HEK293 (cell line): ENCODE results near the gene TAOK3.

ENCODE experiments used
- CTCF ChIA-PET: fragments of 350-600 bp; formaldehyde crosslinking; extraction: SDS; loops from one replicate; lab custom pipeline; 2021; ENCODE audit warnings: antibody characterized with exemption; lab: Yijun Ruan, JAX
- POLR2A ChIA-PET: fragments of 300-600 bp; formaldehyde crosslinking; extraction: SDS; loops from one replicate; lab custom pipeline; 2020; ENCODE audit warnings: antibody characterized with exemption, inconsistent platforms; lab: Yijun Ruan, JAX
- H3K27ac ChIP-seq: fragments of 200-500 bp; sonication (Bioruptor generic); 2 replicates; pipeline ENCODE4 v1.5.1; 2014; ENCODE audit warnings: low read depth, low read length, control low read depth, inconsistent platforms; ENCODE audit errors: extremely low read depth
- H3K36me3 ChIP-seq, 2 experiments: fragments of 200-500 bp in 1 of 2; sonication (Bioruptor generic) in 1 of 2; 1 replicate in 1 of 2; 2 replicates in 1 of 2; pipeline ENCODE4 v1.5.1; 2014 to 2017; ENCODE audit warnings: inconsistent platforms in 2 of 2, low read length in 2 of 2; ENCODE audit not compliant: control insufficient read depth in 2 of 2, insufficient read depth in 1 of 2
- H3K4me1 ChIP-seq: fragments of 200-500 bp; sonication (Bioruptor generic); 2 replicates; pipeline ENCODE4 v1.5.1; 2014; ENCODE audit warnings: mild to moderate bottlenecking, low read length, inconsistent platforms; ENCODE audit not compliant: control insufficient read depth, insufficient read depth
- H3K4me3 ChIP-seq: 2 replicates; pipeline ENCODE4 v1.5.1; 2011; ENCODE audit warnings: low read depth, mild to moderate bottlenecking, control low read depth, low read length, moderate library complexity
- H3K9me3 ChIP-seq: fragments of 200-500 bp; sonication (Bioruptor generic); 2 replicates; pipeline ENCODE4 v1.5.1; 2014; ENCODE audit warnings: low read depth, low read length, inconsistent platforms; ENCODE audit not compliant: control insufficient read depth, insufficient read depth
- GLIS1 ChIP-seq: fragments of 450-650 bp; formaldehyde crosslinking; IDR thresholded peaks from 2 replicates; pipeline ENCODE4 v1.5.1; 2016; ENCODE audit warnings: missing biosample characterization, missing genetic modification characterization
- RBAK ChIP-seq: fragments of 450-650 bp; formaldehyde crosslinking; IDR thresholded peaks from 2 replicates; pipeline ENCODE4 v1.5.1; 2016; ENCODE audit warnings: missing biosample characterization, missing genetic modification characterization
- ZFHX2 ChIP-seq: fragments of 450-650 bp; formaldehyde crosslinking; conservative IDR thresholded peaks from 2 replicates; pipeline ENCODE4 v1.5.1; 2016; ENCODE audit warnings: missing biosample characterization, missing genetic modification characterization
- ZNF140 ChIP-seq: fragments of 450-650 bp; formaldehyde crosslinking; IDR thresholded peaks from 2 replicates; pipeline ENCODE4 v1.5.1; 2016; ENCODE audit warnings: missing biosample characterization, missing genetic modification characterization
- ZNF155 ChIP-seq: fragments of 450-650 bp; formaldehyde crosslinking; IDR thresholded peaks from 2 replicates; pipeline ENCODE4 v1.5.1; 2016; ENCODE audit warnings: missing biosample characterization, missing genetic modification characterization
- ZNF202 ChIP-seq: fragments of 450-650 bp; formaldehyde crosslinking; IDR thresholded peaks from 2 replicates; pipeline ENCODE4 v1.5.1; 2016; ENCODE audit warnings: missing biosample characterization, missing genetic modification characterization, borderline replicate concordance
- ZNF311 ChIP-seq: fragments of 450-650 bp; formaldehyde crosslinking; IDR thresholded peaks from 2 replicates; pipeline ENCODE4 v1.5.1; 2017; ENCODE audit warnings: missing biosample characterization, missing genetic modification characterization, borderline replicate concordance
- ZNF394 ChIP-seq: fragments of 450-650 bp; formaldehyde crosslinking; IDR thresholded peaks from 2 replicates; pipeline ENCODE4 v1.5.1; 2016; ENCODE audit warnings: missing biosample characterization, missing genetic modification characterization, mild to moderate bottlenecking, moderate library complexity, borderline replicate concordance
- ZNF473 ChIP-seq: fragments of 450-650 bp; formaldehyde crosslinking; IDR thresholded peaks from 2 replicates; pipeline ENCODE4 v1.5.1; 2017; ENCODE audit warnings: missing biosample characterization, missing genetic modification characterization
- ZNF514 ChIP-seq: fragments of 450-650 bp; formaldehyde crosslinking; IDR thresholded peaks from 2 replicates; pipeline ENCODE4 v1.5.1; 2016; ENCODE audit warnings: missing biosample characterization, missing genetic modification characterization
- ZNF624 ChIP-seq: fragments of 450-650 bp; formaldehyde crosslinking; IDR thresholded peaks from 2 replicates; pipeline ENCODE4 v1.5.1; 2017; ENCODE audit warnings: missing biosample characterization, missing genetic modification characterization
- ZNF660 ChIP-seq: fragments of 450-650 bp; IDR thresholded peaks from 2 replicates; pipeline ENCODE4 v1.5.1; 2018; ENCODE audit warnings: missing biosample characterization, mild to moderate bottlenecking, missing genetic modification characterization
- ZNF664 ChIP-seq: fragments of 450-650 bp; formaldehyde crosslinking; IDR thresholded peaks from 2 replicates; pipeline ENCODE4 v1.5.1; 2016; ENCODE audit warnings: missing biosample characterization, missing genetic modification characterization
- ZNF785 ChIP-seq: fragments of 450-650 bp; formaldehyde crosslinking; IDR thresholded peaks from 2 replicates; pipeline ENCODE4 v1.5.1; 2016; ENCODE audit warnings: missing biosample characterization, missing genetic modification characterization
- ZNF792 ChIP-seq: fragments of 450-650 bp; formaldehyde crosslinking; IDR thresholded peaks from 2 replicates; pipeline ENCODE4 v1.5.1; 2016; ENCODE audit warnings: missing biosample characterization, missing genetic modification characterization
- ZSCAN16 ChIP-seq: fragments of 450-650 bp; formaldehyde crosslinking; IDR thresholded peaks from 2 replicates; pipeline ENCODE4 v1.5.1; 2016; ENCODE audit warnings: missing biosample characterization, missing genetic modification characterization
- TF ChIP-seq, protein P1 (sequence below): fragments of 450-650 bp; formaldehyde crosslinking; IDR thresholded peaks from 2 replicates; pipeline ENCODE4 v1.5.1; 2016; ENCODE audit warnings: missing biosample characterization, missing genetic modification characterization
- TF ChIP-seq, protein P2 (sequence below): fragments of 450-650 bp; formaldehyde crosslinking; IDR thresholded peaks from 2 replicates; pipeline ENCODE4 v1.5.1; 2016; ENCODE audit warnings: missing biosample characterization, missing genetic modification characterization
- TF ChIP-seq, protein P3 (sequence below): fragments of 450-650 bp; formaldehyde crosslinking; IDR thresholded peaks from 2 replicates; pipeline ENCODE4 v1.5.1; 2017; ENCODE audit warnings: missing biosample characterization, missing genetic modification characterization
- TF ChIP-seq, protein P4 (sequence below): fragments of 450-650 bp; formaldehyde crosslinking; IDR thresholded peaks from 2 replicates; pipeline ENCODE4 v1.5.1; 2016; ENCODE audit warnings: missing biosample characterization, missing genetic modification characterization
- TF ChIP-seq, protein P5 (sequence below): fragments of 450-650 bp; formaldehyde crosslinking; IDR thresholded peaks from 2 replicates; pipeline ENCODE4 v1.5.1; 2016; ENCODE audit warnings: missing biosample characterization, missing genetic modification characterization

The TAOK3 gene

DNA sequence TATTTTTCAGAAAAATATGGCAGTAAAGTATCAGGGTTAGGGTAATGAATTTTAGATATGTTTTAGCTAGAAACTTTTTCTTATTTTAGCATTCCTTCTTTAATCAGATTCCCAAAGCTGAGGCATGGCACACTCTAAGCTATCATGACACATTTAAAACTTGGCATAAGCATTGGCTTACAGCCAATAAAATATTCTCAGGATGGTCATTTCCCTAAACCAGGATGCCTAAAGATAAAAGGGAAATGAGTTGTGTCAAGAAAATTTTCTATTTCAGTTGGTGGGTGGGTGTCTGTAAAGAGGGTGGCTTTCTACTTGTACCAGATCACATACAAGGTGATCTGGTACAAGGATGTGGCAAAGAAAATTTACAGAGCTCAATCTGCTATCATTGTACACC, 189.0 kb downstream of the TAOK3 start:
- CTCF ChIA-PET, result interaction anchor here (0.6 to 6.8 kb wide), 13 partner anchors 11 to 595 kb away, joined by 3 to 125 read pairs (median 3); partner anchors contain the start of gene SUDS3
- TF ChIP-seq ZNF624, result no peak
- no peak for TF ChIP-seq GLIS1 (tag by site-specific recombination)
- TF ChIP-seq, protein P1, sequence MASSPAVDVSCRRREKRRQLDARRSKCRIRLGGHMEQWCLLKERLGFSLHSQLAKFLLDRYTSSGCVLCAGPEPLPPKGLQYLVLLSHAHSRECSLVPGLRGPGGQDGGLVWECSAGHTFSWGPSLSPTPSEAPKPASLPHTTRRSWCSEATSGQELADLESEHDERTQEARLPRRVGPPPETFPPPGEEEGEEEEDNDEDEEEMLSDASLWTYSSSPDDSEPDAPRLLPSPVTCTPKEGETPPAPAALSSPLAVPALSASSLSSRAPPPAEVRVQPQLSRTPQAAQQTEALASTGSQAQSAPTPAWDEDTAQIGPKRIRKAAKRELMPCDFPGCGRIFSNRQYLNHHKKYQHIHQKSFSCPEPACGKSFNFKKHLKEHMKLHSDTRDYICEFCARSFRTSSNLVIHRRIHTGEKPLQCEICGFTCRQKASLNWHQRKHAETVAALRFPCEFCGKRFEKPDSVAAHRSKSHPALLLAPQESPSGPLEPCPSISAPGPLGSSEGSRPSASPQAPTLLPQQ (tag by site-specific recombination), result 0 out of 2 replicates have a peak, but pooled peaks have one; percentile 32
- no peak for TF ChIP-seq ZNF660 (tag by site-specific recombination)
- TF ChIP-seq, all 188 proteins: peak for 1

DNA sequence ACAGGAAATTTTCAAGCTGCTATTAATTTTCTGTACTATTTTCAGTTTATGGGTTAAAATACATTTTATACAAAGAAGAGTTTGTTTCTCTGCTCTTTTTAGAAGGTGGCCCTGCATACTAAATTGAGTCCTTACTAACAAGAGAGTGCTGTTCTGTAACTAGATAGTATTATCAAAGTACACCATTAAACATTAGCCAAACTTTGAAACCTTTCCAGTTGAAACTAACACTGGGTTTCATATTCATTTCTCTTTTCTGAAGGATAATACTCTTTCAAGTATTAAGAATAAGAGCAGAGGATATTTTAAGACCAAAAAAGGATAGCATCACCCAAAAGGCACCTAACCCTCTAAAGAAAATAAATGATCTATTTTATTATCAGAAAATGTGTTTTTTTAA, 189.6 kb downstream of the TAOK3 start:
- Histone ChIP-seq H3K9me3 (no peaks in the 10 kb centered on the region), H3K27ac (no peak overlapping the region), H3K36me3 (peaks cover 0 to 7% of the 10 kb centered on the region in 2 experiments; a peak in 1 of 3 replicates), H3K4me1 (no peaks in the 10 kb centered on the region), H3K4me3 (no peak overlapping the region)
- CTCF ChIA-PET, result interaction anchor here (0.7 to 6.8 kb wide), 15 partner anchors 10 to 580 kb away, joined by 3 to 125 read pairs (median 6); partner anchors contain the start of genes SUDS3 and TAOK3
- POLR2A ChIA-PET, result interaction anchor here (0.6 kb wide), 1 partner anchor 86 kb away, joined by 10 read pairs; no protein-coding TSS in a partner anchor
- TF ChIP-seq, protein P2, sequence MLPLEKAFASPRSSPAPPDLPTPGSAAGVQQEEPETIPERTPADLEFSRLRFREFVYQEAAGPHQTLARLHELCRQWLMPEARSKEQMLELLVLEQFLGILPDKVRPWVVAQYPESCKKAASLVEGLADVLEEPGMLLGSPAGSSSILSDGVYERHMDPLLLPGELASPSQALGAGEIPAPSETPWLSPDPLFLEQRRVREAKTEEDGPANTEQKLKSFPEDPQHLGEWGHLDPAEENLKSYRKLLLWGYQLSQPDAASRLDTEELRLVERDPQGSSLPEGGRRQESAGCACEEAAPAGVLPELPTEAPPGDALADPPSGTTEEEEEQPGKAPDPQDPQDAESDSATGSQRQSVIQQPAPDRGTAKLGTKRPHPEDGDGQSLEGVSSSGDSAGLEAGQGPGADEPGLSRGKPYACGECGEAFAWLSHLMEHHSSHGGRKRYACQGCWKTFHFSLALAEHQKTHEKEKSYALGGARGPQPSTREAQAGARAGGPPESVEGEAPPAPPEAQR (tag by site-specific recombination), result no peak

More for the DNA sequence above, 189.0 kb downstream of the TAOK3 start:
- Histone ChIP-seq H3K4me1 (no peaks in the 10 kb centered on the region), H3K9me3 (no peaks in the 10 kb centered on the region), H3K4me3 (no peak overlapping the region), H3K27ac (no peak overlapping the region), H3K36me3 (peaks cover 0 to 7% of the 10 kb centered on the region in 2 experiments; a peak in 1 of 3 replicates)
- POLR2A ChIA-PET, result interaction anchor here (1.6 kb wide), 1 partner anchor 192 kb away, joined by 8 read pairs; the partner anchor contains the start of gene SUDS3

DNA sequence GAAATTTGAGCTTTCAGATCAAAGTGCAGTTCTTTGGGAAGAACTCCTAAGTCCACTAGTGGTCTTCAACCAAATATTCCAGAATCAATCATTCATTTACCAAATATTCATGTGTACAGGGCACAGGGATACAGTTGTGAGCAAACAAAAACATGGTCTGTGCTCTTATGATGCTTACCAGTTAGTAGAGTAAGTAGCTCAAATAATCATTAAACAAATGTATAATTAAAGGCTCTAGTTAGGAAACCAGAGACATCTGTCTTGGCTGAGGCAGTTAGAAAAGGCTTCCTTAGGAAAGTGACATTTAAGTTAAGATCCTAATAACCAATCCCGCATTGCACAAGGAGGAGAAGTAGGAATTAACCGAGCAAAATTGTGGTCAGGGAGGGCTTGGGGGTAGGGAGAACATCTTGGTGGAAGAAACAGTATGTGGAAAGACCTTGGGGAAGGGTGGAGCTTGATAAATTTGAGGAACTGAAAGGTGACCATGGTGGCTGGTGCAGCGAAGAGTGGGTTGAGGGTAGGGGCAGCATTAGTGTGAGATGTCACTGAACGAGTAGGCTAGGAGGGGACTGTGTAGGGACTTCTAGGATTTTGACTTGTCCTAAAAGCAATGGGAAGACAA, 196.8 kb downstream of the TAOK3 start:
- Histone ChIP-seq H3K4me3 (no peak overlapping the region), H3K36me3 (peaks cover 0 to 39% of the 10 kb centered on the region in 2 experiments; a peak in 2 of 3 replicates), H3K4me1 (no peaks in the 10 kb centered on the region), H3K27ac (no peak overlapping the region), H3K9me3 (no peaks in the 10 kb centered on the region)
- POLR2A ChIA-PET, result no interaction called here
- CTCF ChIA-PET, result interaction anchor here (0.6 to 4.5 kb wide), 4 partner anchors 10 to 1951 kb away, joined by 3 to 36 read pairs (median 6); partner anchors contain the start of gene SUDS3
- TF ChIP-seq ZNF514 (tag by site-specific recombination) (no peak), RBAK (tag by site-specific recombination) (no peak), ZNF140 (tag by site-specific recombination) (no peak), ZNF155 (tag by site-specific recombination) (no peak), ZNF664 (tag by site-specific recombination) (no peak), ZNF202 (tag by site-specific recombination) (no peak), ZNF473 (no peak), ZSCAN16 (no peak), ZNF785 (tag by site-specific recombination) (no peak), ZNF311 (no peak), ZFHX2 (no peak), ZNF792 (tag by site-specific recombination) (no peak), ZNF394 (tag by site-specific recombination) (no peak)
- TF ChIP-seq, protein P3, sequence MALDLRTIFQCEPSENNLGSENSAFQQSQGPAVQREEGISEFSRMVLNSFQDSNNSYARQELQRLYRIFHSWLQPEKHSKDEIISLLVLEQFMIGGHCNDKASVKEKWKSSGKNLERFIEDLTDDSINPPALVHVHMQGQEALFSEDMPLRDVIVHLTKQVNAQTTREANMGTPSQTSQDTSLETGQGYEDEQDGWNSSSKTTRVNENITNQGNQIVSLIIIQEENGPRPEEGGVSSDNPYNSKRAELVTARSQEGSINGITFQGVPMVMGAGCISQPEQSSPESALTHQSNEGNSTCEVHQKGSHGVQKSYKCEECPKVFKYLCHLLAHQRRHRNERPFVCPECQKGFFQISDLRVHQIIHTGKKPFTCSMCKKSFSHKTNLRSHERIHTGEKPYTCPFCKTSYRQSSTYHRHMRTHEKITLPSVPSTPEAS (tag by site-specific recombination), result no peak
- TF ChIP-seq, protein P4, sequence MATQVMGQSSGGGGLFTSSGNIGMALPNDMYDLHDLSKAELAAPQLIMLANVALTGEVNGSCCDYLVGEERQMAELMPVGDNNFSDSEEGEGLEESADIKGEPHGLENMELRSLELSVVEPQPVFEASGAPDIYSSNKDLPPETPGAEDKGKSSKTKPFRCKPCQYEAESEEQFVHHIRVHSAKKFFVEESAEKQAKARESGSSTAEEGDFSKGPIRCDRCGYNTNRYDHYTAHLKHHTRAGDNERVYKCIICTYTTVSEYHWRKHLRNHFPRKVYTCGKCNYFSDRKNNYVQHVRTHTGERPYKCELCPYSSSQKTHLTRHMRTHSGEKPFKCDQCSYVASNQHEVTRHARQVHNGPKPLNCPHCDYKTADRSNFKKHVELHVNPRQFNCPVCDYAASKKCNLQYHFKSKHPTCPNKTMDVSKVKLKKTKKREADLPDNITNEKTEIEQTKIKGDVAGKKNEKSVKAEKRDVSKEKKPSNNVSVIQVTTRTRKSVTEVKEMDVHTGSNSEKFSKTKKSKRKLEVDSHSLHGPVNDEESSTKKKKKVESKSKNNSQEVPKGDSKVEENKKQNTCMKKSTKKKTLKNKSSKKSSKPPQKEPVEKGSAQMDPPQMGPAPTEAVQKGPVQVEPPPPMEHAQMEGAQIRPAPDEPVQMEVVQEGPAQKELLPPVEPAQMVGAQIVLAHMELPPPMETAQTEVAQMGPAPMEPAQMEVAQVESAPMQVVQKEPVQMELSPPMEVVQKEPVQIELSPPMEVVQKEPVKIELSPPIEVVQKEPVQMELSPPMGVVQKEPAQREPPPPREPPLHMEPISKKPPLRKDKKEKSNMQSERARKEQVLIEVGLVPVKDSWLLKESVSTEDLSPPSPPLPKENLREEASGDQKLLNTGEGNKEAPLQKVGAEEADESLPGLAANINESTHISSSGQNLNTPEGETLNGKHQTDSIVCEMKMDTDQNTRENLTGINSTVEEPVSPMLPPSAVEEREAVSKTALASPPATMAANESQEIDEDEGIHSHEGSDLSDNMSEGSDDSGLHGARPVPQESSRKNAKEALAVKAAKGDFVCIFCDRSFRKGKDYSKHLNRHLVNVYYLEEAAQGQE (tag by site-specific recombination), result no peak
- TF ChIP-seq, protein P5, sequence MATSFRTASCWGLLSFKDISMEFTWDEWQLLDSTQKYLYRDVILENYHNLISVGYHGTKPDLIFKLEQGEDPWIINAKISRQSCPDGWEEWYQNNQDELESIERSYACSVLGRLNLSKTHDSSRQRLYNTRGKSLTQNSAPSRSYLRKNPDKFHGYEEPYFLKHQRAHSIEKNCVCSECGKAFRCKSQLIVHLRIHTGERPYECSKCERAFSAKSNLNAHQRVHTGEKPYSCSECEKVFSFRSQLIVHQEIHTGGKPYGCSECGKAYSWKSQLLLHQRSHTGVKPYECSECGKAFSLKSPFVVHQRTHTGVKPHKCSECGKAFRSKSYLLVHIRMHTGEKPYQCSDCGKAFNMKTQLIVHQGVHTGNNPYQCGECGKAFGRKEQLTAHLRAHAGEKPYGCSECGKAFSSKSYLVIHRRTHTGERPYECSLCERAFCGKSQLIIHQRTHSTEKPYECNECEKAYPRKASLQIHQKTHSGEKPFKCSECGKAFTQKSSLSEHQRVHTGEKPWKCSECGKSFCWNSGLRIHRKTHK (tag by site-specific recombination), result no peak
